ENCODE measurements around the gene ADAM21.
"Not testable (repeated sequence)": the region's sequence is repeated elsewhere in the genome, so short reads cannot be mapped to it uniquely, and the experiment has no call there.

The ADAM21 gene

GRCh38 chr14:70451874-70452273 lies at the start of gene ADAM21:
TSS of gene ADAM21 (plus strand) at chr14:70452174. CDS start at chr14:70457500, 5,326 bp downstream.
- no peak for DNase-seq

GRCh38 chr14:70403335-70403734 lies 48.6 kb upstream of the ADAM21 start:
- not testable (repeated sequence) for DNase-seq

GRCh38 chr14:70406216-70406615 lies 45.8 kb upstream of the ADAM21 start:
- DNase-seq = not testable (repeated sequence)

GRCh38 chr14:70407621-70408020 lies 44.4 kb upstream of the ADAM21 start:
- no peak for DNase-seq

GRCh38 chr14:70415788-70416187 lies 36.2 kb upstream of the ADAM21 start:
- DNase-seq = no peak

GRCh38 chr14:70416338-70416724 lies 35.6 kb upstream of the ADAM21 start:
- no peak for DNase-seq

- DNase-seq = peak; percentile 47
Measured at GRCh38 chr14:70416725-70417349, 35.1 kb upstream of the ADAM21 start, which contains the start of gene SYNJ2BP. TSS of gene SYNJ2BP (minus strand) at chr14:70417090. CDS start at chr14:70416963, 127 bp downstream.

- DNase-seq = not testable (repeated sequence)
Measured at GRCh38 chr14:70419270-70419931, 32.6 kb upstream of the ADAM21 start.

- no peak for DNase-seq
Measured at GRCh38 chr14:70422538-70422937, 29.4 kb upstream of the ADAM21 start.

- no peak for DNase-seq
Measured at GRCh38 chr14:70425354-70425753, 26.6 kb upstream of the ADAM21 start.

GRCh38 chr14:70426555-70426954 lies 25.4 kb upstream of the ADAM21 start:
- DNase-seq = not testable (repeated sequence)

GRCh38 chr14:70436867-70437266 lies 15.1 kb upstream of the ADAM21 start:
- DNase-seq = no peak

GRCh38 chr14:70441641-70442040 lies 10.3 kb upstream of the ADAM21 start:
- DNase-seq = no peak

- DNase-seq = no peak
Measured at GRCh38 chr14:70442750-70443149, 9.2 kb upstream of the ADAM21 start.

- DNase-seq = no peak
Measured at GRCh38 chr14:70448633-70449340, 3.2 kb upstream of the ADAM21 start.

GRCh38 chr14:70454731-70455130 lies 2.8 kb downstream of the ADAM21 start:
- DNase-seq = no peak

GRCh38 chr14:70468731-70469130 lies 16.8 kb downstream of the ADAM21 start:
- no peak for DNase-seq

- not testable (repeated sequence) for DNase-seq
Measured at GRCh38 chr14:70470863-70471563, 19.0 kb downstream of the ADAM21 start.

- no peak for DNase-seq
Measured at GRCh38 chr14:70472253-70473159, 20.5 kb downstream of the ADAM21 start.

- DNase-seq = no peak
Measured at GRCh38 chr14:70473825-70474224, 21.9 kb downstream of the ADAM21 start.

GRCh38 chr14:70475459-70475858 lies 23.5 kb downstream of the ADAM21 start:
- DNase-seq = not testable (repeated sequence)
